ENCODE measurements around the gene CAMTA1.

CAMTA1 gene

GRCh38 chr1:6975331-6976043, 190.2 kb downstream of the CAMTA1 start:
- Mint-ChIP-seq H3K27me3 (peaks cover 5% of the 10 kb centered on the region), H3K27ac (no peak overlapping the region), H3K4me1 (no peaks in the 10 kb centered on the region), H3K36me3 (no peaks in the 10 kb centered on the region), H3K4me3 (no peak overlapping the region), H3K9me3 (no peaks in the 10 kb centered on the region)

- H3K4me3 Mint-ChIP-seq = no peak overlapping the region
- H3K27me3 Mint-ChIP-seq = peaks cover 5% of the 10 kb centered on the region
- no peak overlapping the region for H3K27ac Mint-ChIP-seq
- no peaks in the 10 kb centered on the region for H3K9me3 Mint-ChIP-seq
- no peaks in the 10 kb centered on the region for H3K4me1 Mint-ChIP-seq
- H3K36me3 Mint-ChIP-seq = no peaks in the 10 kb centered on the region
Observed at GRCh38 chr1:6976044-6976375, 190.8 kb downstream of the CAMTA1 start.

- no peak overlapping the region for H3K4me3 Mint-ChIP-seq
- H3K27me3 Mint-ChIP-seq = peaks cover 3% of the 10 kb centered on the region
Observed at GRCh38 chr1:6979003-6979613, 193.9 kb downstream of the CAMTA1 start.

GRCh38 chr1:6981595-6981994, 196.3 kb downstream of the CAMTA1 start:
- Mint-ChIP-seq H3K27ac (no peak overlapping the region), H3K27me3 (peaks cover 6% of the 10 kb centered on the region), H3K4me1 (no peaks in the 10 kb centered on the region), H3K36me3 (no peaks in the 10 kb centered on the region), H3K4me3 (no peak overlapping the region), H3K9me3 (no peaks in the 10 kb centered on the region)

More at GRCh38 chr1:6979003-6979613, 193.9 kb downstream of the CAMTA1 start:
- Mint-ChIP-seq H3K27ac (no peak overlapping the region), H3K36me3 (no peaks in the 10 kb centered on the region), H3K9me3 (no peaks in the 10 kb centered on the region), H3K4me1 (no peaks in the 10 kb centered on the region)

- Mint-ChIP-seq H3K36me3 (no peaks in the 10 kb centered on the region), H3K27ac (no peak overlapping the region), H3K27me3 (peaks cover 6% of the 10 kb centered on the region), H3K9me3 (no peaks in the 10 kb centered on the region), H3K4me3 (no peak overlapping the region), H3K4me1 (no peaks in the 10 kb centered on the region)
Observed at GRCh38 chr1:6982443-6982842, 197.2 kb downstream of the CAMTA1 start.

- no peaks in the 10 kb centered on the region for H3K9me3 Mint-ChIP-seq
- no peak overlapping the region for H3K27ac Mint-ChIP-seq
- H3K4me1 Mint-ChIP-seq = no peaks in the 10 kb centered on the region
- H3K36me3 Mint-ChIP-seq = no peaks in the 10 kb centered on the region
- peaks cover 3% of the 10 kb centered on the region for H3K27me3 Mint-ChIP-seq
- no peak overlapping the region for H3K4me3 Mint-ChIP-seq
Observed at GRCh38 chr1:6982860-6983259, 197.6 kb downstream of the CAMTA1 start.

GRCh38 chr1:6984536-6984935, 199.3 kb downstream of the CAMTA1 start:
- Mint-ChIP-seq H3K4me3 (no peak overlapping the region), H3K27me3 (peaks cover 3% of the 10 kb centered on the region), H3K4me1 (no peaks in the 10 kb centered on the region), H3K36me3 (no peaks in the 10 kb centered on the region), H3K27ac (no peak overlapping the region), H3K9me3 (no peaks in the 10 kb centered on the region)

GRCh38 chr1:6984986-6985385, 199.7 kb downstream of the CAMTA1 start:
- H3K9me3 Mint-ChIP-seq = no peaks in the 10 kb centered on the region
- H3K4me1 Mint-ChIP-seq = no peaks in the 10 kb centered on the region
- H3K27me3 Mint-ChIP-seq = peaks cover 3% of the 10 kb centered on the region
- no peak overlapping the region for H3K27ac Mint-ChIP-seq
- no peaks in the 10 kb centered on the region for H3K36me3 Mint-ChIP-seq
- no peak overlapping the region for H3K4me3 Mint-ChIP-seq

GRCh38 chr1:6985549-6986276, 200.5 kb downstream of the CAMTA1 start:
- Mint-ChIP-seq H3K36me3 (no peaks in the 10 kb centered on the region), H3K4me1 (no peaks in the 10 kb centered on the region), H3K27me3 (peaks cover 3% of the 10 kb centered on the region), H3K9me3 (no peaks in the 10 kb centered on the region), H3K27ac (no peak overlapping the region), H3K4me3 (no peak overlapping the region)

- Mint-ChIP-seq H3K36me3 (no peaks in the 10 kb centered on the region), H3K4me3 (no peak overlapping the region)
Observed at GRCh38 chr1:6986281-6986680, 201.0 kb downstream of the CAMTA1 start.

GRCh38 chr1:6987940-6988339, 202.7 kb downstream of the CAMTA1 start:
- no peaks in the 10 kb centered on the region for H3K9me3 Mint-ChIP-seq
- H3K27me3 Mint-ChIP-seq = peaks cover 5% of the 10 kb centered on the region
- H3K4me1 Mint-ChIP-seq = no peaks in the 10 kb centered on the region
- no peak overlapping the region for H3K27ac Mint-ChIP-seq
- no peak overlapping the region for H3K4me3 Mint-ChIP-seq
- no peaks in the 10 kb centered on the region for H3K36me3 Mint-ChIP-seq

More at GRCh38 chr1:6986281-6986680, 201.0 kb downstream of the CAMTA1 start:
- Mint-ChIP-seq H3K27ac (no peak overlapping the region), H3K4me1 (no peaks in the 10 kb centered on the region), H3K9me3 (no peaks in the 10 kb centered on the region), H3K27me3 (peaks cover 3% of the 10 kb centered on the region)

- no peak overlapping the region for H3K27ac Mint-ChIP-seq
- no peaks in the 10 kb centered on the region for H3K4me1 Mint-ChIP-seq
- peaks cover 5% of the 10 kb centered on the region for H3K27me3 Mint-ChIP-seq
- no peak overlapping the region for H3K4me3 Mint-ChIP-seq
- H3K9me3 Mint-ChIP-seq = no peaks in the 10 kb centered on the region
- H3K36me3 Mint-ChIP-seq = no peaks in the 10 kb centered on the region
Observed at GRCh38 chr1:6988796-6989195, 203.5 kb downstream of the CAMTA1 start.

- no peaks in the 10 kb centered on the region for H3K9me3 Mint-ChIP-seq
- H3K36me3 Mint-ChIP-seq = no peaks in the 10 kb centered on the region
- peaks cover 5% of the 10 kb centered on the region for H3K27me3 Mint-ChIP-seq
- no peak overlapping the region for H3K4me3 Mint-ChIP-seq
- no peak overlapping the region for H3K27ac Mint-ChIP-seq
- H3K4me1 Mint-ChIP-seq = no peaks in the 10 kb centered on the region
Observed at GRCh38 chr1:6989212-6990159, 204.2 kb downstream of the CAMTA1 start.

- Mint-ChIP-seq H3K4me1 (no peaks in the 10 kb centered on the region), H3K27ac (peak overlapping the region; percentile 14), H3K9me3 (no peaks in the 10 kb centered on the region), H3K4me3 (no peak overlapping the region), H3K27me3 (peaks cover 5% of the 10 kb centered on the region), H3K36me3 (no peaks in the 10 kb centered on the region)
Observed at GRCh38 chr1:6991266-6991665, 206.0 kb downstream of the CAMTA1 start.

GRCh38 chr1:6995789-6996188, 210.5 kb downstream of the CAMTA1 start:
- no peak overlapping the region for H3K27ac Mint-ChIP-seq
- H3K36me3 Mint-ChIP-seq = no peaks in the 10 kb centered on the region
- peaks cover 7% of the 10 kb centered on the region for H3K27me3 Mint-ChIP-seq

More at GRCh38 chr1:6995789-6996188, 210.5 kb downstream of the CAMTA1 start:
- H3K4me1 Mint-ChIP-seq = no peaks in the 10 kb centered on the region
- H3K4me3 Mint-ChIP-seq = no peak overlapping the region
- no peaks in the 10 kb centered on the region for H3K9me3 Mint-ChIP-seq
